HUES48 (cell line): ENCODE results near the gene IL1RAPL2.
"Not testable (repeated sequence)": the region's sequence is repeated elsewhere in the genome, so short reads cannot be mapped to it uniquely, and the experiment has no call there.

ENCODE experiments used
- H3K27ac ChIP-seq: one replicate; pipeline ENCODE4 v1.7.0; 2013; ENCODE audit warnings: low read depth, low read length, inconsistent platforms
- H3K27me3 ChIP-seq: 2 replicates; pipeline ENCODE4 v1.6.1; 2013; ENCODE audit warnings: mild to moderate bottlenecking, low read length; ENCODE audit not compliant: control insufficient read depth, insufficient read depth
- H3K36me3 ChIP-seq: 2 replicates; pipeline ENCODE4 v1.6.1; 2013; ENCODE audit warnings: low read length; ENCODE audit not compliant: control insufficient read depth, insufficient read depth
- H3K4me1 ChIP-seq: 2 replicates; pipeline ENCODE4 v1.6.1; 2013; ENCODE audit warnings: mild to moderate bottlenecking, low read length; ENCODE audit not compliant: control insufficient read depth, insufficient read depth
- H3K4me3 ChIP-seq: 2 replicates; pipeline ENCODE4 v1.5.1; 2013; ENCODE audit warnings: mild to moderate bottlenecking, low read depth, low read length
- H3K9ac ChIP-seq: 2 replicates; pipeline ENCODE4 v1.6.1; 2013; ENCODE audit warnings: mild to moderate bottlenecking, low read depth, low read length, moderate library complexity
- H3K9me3 ChIP-seq: 2 replicates; pipeline ENCODE4 v1.6.1; 2013; ENCODE audit warnings: low read length; ENCODE audit not compliant: control insufficient read depth, insufficient read depth

IL1RAPL2 gene

GRCh38 chrX:105664243-105664642, 1098.2 kb downstream of the IL1RAPL2 start:
- no peaks in the 10 kb centered on the region for H3K36me3 ChIP-seq
- peaks cover 5% of the 10 kb centered on the region for H3K4me1 ChIP-seq
- no peaks in the 10 kb centered on the region for H3K27me3 ChIP-seq
- no peak overlapping the region for H3K4me3 ChIP-seq
- H3K9me3 ChIP-seq, result no peaks in the 10 kb centered on the region
- no peak overlapping the region for H3K27ac ChIP-seq
- no peak overlapping the region for H3K9ac ChIP-seq

DNA sequence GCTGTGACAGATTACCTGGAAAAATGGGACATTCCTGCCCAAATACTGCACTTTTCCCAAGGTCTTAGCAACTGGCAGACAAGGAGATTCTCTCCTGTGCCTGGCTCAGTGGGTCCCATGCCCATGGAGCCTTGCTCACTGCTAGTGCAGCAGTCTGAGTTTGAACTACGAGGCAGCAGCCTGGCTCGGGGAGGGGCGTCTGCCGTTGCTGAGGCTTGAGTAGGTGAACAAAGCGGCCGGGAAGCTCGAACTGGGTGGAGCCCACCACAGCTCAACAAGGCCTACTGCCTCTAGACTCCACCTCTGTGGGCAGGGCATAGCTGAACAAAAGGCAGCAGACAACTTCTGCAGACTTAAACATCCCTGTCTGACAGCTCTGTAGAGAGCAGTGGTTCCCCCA, 1118.3 kb downstream of the IL1RAPL2 start:
- H3K36me3 ChIP-seq, H3K9me3 ChIP-seq, H3K4me3 ChIP-seq, H3K9ac ChIP-seq, H3K27me3 ChIP-seq, H3K4me1 ChIP-seq, H3K27ac ChIP-seq: not testable (repeated sequence)

DNA sequence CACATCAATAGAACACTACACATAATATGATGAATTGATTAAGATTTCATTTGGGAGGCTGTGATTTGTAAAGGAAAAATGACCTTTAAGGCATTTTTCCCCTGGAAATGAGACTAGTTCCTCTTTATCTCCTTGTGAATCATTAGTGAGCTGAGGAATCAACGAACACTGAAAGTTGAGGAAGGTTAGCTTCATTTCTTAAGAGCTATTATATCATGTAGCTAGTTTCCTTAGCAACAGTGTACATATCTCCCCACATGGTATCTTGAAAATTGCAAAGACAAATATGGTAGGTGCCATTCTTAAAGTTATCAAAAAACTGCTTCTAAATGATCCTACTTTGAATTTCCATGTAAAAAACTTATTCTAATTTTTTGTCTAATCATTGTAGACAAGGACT, 1128.8 kb downstream of the IL1RAPL2 start:
- H3K27ac ChIP-seq, result no peak overlapping the region
- no peak overlapping the region for H3K4me3 ChIP-seq
- no peak overlapping the region for H3K9ac ChIP-seq

DNA sequence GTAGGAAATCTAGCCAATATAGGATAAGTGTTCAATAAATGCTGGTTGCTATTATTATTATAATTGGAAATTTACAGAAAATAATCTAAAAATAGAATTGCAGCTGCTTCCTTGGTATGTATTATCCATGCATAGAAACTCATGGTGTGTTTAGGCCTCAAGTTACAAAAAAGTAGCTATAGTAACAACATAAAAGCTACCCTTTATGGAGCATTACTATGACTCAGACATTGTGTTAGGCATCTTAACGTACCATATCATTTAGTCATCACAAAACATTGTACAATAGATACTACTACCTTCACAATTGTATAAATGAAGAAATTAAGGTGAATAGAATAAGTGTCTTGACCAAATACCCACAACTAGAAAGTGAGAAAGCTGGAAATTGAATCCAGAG, 1129.5 kb downstream of the IL1RAPL2 start:
- Histone ChIP-seq H3K27me3 (no peaks in the 10 kb centered on the region), H3K9ac (no peak overlapping the region), H3K4me3 (no peak overlapping the region), H3K27ac (no peak overlapping the region), H3K4me1 (peaks cover 19% of the 10 kb centered on the region), H3K9me3 (no peaks in the 10 kb centered on the region), H3K36me3 (no peaks in the 10 kb centered on the region)

More for the DNA sequence above, 1128.8 kb downstream of the IL1RAPL2 start:
- Histone ChIP-seq H3K9me3 (no peaks in the 10 kb centered on the region), H3K36me3 (no peaks in the 10 kb centered on the region), H3K4me1 (peaks cover 14% of the 10 kb centered on the region; the same call in 1 of the 2 replicates), H3K27me3 (no peaks in the 10 kb centered on the region)

DNA sequence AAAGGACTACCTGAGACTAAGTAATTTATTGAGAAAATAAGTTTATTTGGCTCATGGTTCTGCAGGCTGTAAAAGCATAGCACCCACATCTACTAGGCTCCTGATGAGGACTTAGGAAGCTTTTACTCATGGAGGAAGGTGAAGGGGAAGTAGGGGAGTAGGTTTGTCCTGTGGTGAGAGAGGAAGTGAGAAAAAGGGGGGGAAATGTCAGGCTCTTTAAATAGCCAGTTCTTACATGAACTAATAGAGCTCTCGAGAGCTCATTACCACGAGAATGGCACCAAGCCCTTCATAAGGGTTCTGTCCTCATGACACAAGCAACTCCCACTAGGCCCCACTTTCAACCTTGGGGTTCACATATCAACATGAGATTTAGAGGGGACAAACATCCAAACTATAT, 1130.9 kb downstream of the IL1RAPL2 start:
- Histone ChIP-seq H3K4me3 (no peak overlapping the region), H3K9me3 (no peaks in the 10 kb centered on the region), H3K4me1 (peaks cover 30% of the 10 kb centered on the region), H3K36me3 (no peaks in the 10 kb centered on the region), H3K27me3 (no peaks in the 10 kb centered on the region), H3K9ac (no peak overlapping the region), H3K27ac (no peak overlapping the region)

DNA sequence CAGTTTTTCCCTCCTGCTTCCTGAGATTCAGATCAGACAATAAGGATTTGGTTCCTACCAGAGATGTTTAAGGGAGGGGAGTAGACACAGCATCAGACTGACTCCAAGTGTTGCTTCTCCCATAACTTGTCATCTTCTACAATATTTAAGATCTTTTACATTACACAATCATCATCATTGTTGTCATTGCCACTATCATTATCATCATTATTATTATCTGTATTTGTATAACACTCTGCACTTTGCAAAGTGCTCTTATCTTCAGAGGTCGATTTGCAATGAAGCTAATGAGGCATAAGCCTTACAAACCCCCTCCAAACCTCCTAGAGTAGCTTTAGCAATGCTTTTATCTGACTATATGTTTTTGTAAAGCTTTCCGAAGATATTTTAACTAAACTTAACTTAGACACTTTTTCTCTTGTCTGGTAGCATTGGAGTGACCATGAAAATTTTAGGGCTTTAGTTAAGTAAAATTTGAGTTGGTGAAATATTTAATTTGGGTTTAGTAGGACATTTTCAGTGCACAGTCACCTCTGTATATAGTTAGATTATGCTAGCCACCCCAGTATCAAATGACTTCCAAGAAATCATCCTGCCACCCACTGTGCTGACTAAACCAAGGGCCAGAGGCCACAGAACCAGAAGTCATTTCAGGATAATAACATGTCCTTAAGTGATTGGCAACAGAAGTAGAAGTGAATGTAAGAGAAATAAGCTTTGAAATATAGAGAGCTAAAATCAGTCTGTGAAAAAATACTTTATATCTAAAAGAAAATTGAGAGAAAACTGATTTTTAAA, 1132.2 kb downstream of the IL1RAPL2 start:
- Histone ChIP-seq H3K27me3 (no peaks in the 10 kb centered on the region), H3K4me3 (no peak overlapping the region), H3K4me1 (peaks cover 30% of the 10 kb centered on the region), H3K27ac (no peak overlapping the region), H3K9me3 (no peaks in the 10 kb centered on the region), H3K36me3 (no peaks in the 10 kb centered on the region), H3K9ac (no peak overlapping the region)

- Histone ChIP-seq H3K4me1 (peaks cover 30% of the 10 kb centered on the region), H3K4me3 (no peak overlapping the region), H3K9me3 (no peaks in the 10 kb centered on the region), H3K9ac (no peak overlapping the region), H3K27ac (no peak overlapping the region), H3K27me3 (no peaks in the 10 kb centered on the region), H3K36me3 (no peaks in the 10 kb centered on the region)
These were observed 1134.3 kb downstream of the IL1RAPL2 start for GRCh38 chrX:105700331-105700730.

GRCh38 chrX:105701310-105702052, 1135.5 kb downstream of the IL1RAPL2 start:
- H3K4me1 ChIP-seq, result peaks cover 29% of the 10 kb centered on the region
- H3K9ac ChIP-seq, result no peak overlapping the region
- H3K4me3 ChIP-seq, result no peak overlapping the region
- no peaks in the 10 kb centered on the region for H3K36me3 ChIP-seq
- no peaks in the 10 kb centered on the region for H3K9me3 ChIP-seq
- H3K27me3 ChIP-seq, result no peaks in the 10 kb centered on the region
- H3K27ac ChIP-seq, result no peak overlapping the region

GRCh38 chrX:105703876-105704275, 1137.9 kb downstream of the IL1RAPL2 start:
- Histone ChIP-seq H3K36me3 (no peaks in the 10 kb centered on the region), H3K27me3 (no peaks in the 10 kb centered on the region; the same call in 1 of the 2 replicates), H3K4me1 (peaks cover 21% of the 10 kb centered on the region), H3K27ac (no peak overlapping the region), H3K9ac (no peak overlapping the region), H3K4me3 (no peak overlapping the region), H3K9me3 (no peaks in the 10 kb centered on the region)

GRCh38 chrX:105706041-105706440, 1140.0 kb downstream of the IL1RAPL2 start:
- Histone ChIP-seq H3K27me3 (no peaks in the 10 kb centered on the region; the same call in 1 of the 2 replicates), H3K9ac (no peak overlapping the region), H3K36me3 (no peaks in the 10 kb centered on the region), H3K4me1 (peaks cover 6% of the 10 kb centered on the region), H3K4me3 (no peak overlapping the region), H3K9me3 (no peaks in the 10 kb centered on the region), H3K27ac (no peak overlapping the region)

DNA sequence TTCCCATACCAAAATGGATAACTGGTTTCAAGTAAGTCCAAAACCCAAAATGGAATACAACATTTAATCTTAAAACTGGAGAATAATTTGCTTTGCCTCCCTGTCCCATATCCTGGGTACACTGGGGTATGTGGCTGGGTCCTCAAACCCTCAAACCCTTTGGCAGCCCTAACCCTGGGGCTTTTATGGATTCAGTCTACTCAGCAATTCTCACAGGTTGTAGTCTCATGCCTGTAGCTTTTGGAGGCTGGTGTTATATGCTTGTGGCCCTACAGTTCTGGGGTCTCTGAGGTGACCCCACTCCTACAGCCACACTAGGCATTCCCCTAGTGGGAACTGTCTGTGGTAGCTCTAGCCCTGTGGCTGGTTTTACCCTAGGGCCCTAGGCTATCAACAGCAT, 1145.8 kb downstream of the IL1RAPL2 start:
- Histone ChIP-seq H3K27me3 (no peaks in the 10 kb centered on the region; the same call in 1 of the 2 replicates), H3K27ac (no peak overlapping the region), H3K9me3 (peaks cover 2% of the 10 kb centered on the region; the same call in 1 of the 2 replicates)

More for the DNA sequence above, 1145.8 kb downstream of the IL1RAPL2 start:
- H3K9ac ChIP-seq, result no peak overlapping the region
- no peak overlapping the region for H3K4me3 ChIP-seq
- H3K36me3 ChIP-seq, result no peaks in the 10 kb centered on the region
- H3K4me1 ChIP-seq, result no peaks in the 10 kb centered on the region
